ENCODE results near the gene NCKAP5.

The NCKAP5 gene

DNA sequence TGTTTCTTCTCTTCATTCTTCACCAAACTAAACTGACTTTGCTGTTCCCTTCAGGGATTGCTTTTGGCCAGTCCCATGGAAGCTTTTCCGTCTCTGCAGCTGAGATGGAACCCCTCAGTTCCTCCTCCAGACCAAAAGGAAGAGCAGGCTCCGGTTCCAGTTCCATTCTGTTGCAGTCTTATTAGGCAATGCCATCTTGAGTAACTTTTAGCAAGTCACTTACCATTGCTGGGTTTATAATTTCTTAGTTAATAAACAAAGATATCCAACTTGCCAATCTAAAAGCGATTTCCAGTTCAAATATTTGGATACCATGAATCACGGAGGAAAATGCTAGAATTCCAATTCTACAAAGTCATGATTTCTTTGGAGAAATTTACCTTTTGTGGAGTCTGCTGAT is 684.0 kb downstream of the NCKAP5 start:
- DNase-seq (ENCODE audit: low read depth in 2 of 2), result no peak

DNA sequence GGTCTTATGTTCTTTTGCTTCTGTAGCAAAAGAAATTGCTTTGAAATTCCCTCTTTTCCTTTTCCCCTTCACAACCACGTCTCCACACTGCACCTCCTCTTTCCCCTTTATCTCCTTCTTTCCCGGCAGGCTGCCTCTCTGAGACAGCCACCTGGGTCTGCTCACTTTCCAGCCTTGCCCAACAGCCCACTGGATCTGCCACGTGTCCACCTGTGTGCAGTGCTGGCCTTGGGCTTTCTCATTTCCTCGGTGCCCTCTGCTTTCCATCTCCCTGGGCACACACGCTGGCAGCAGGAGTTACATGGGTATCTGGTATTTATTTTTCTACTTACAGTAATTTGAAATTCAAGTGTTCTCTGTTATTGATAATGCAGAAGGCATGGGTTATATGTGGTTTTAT is 684.8 kb downstream of the NCKAP5 start:
- DNase-seq (ENCODE audit: low read depth in 2 of 2), result no peak

- no peak for DNase-seq (ENCODE audit: low read depth in 2 of 2)
Observed at GRCh38 chr2:132881546-132881945, 686.7 kb downstream of the NCKAP5 start.

- no peak for DNase-seq (ENCODE audit: low read depth in 2 of 2)
Observed at GRCh38 chr2:132877923-132878322, 690.3 kb downstream of the NCKAP5 start.

DNA sequence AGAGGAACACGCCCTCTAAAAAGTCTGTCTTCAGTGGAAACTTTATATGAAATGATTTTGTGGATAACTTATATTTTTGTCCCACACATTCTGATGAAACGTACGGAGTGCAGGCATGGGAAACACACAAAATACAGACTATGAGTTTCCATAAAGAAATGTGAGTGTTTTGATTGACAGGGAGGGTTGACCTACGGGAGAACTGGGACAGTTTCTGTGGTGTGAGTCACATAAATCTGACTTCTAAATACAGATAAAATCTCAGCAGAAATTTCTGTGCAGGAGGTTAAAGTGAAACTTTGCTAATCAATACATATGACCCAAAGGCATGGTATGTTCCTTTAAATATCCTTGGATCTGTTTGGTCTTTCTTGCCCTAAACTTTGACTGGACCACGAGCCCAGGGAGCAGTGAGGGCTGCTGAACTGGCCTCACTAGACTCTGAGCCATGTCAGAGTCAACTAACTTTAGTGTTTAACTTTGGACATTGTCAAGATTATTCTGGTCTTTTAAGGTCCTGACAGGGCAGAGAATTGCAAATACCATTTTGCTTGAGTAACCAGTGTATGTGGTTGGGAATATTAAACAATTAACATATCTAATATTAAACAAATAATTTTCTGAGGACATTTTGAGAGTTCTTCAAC is 691.4 kb downstream of the NCKAP5 start:
- DNase-seq (ENCODE audit: low read depth in 2 of 2), result no peak

DNA sequence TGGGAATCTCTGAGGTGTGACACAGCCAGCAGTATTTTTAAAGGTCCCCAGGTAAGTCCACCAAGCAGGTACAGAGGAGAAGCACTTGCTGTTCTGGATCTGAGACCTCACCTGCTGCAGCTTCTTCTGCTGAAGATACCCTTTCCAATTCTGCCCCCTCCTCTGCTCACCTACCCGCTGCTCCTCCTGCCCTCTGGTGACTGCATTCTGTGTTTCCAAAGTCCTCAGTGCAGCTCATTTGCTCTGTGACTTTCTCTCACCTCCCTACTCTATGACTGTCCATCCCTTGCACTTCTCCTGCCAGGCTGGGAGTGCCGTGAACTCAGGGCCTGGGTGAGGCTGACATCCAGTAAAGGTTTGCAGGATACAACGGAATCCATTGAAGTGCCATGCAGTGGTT is 693.1 kb downstream of the NCKAP5 start:
- no peak for DNase-seq (ENCODE audit: low read depth in 2 of 2)

DNA sequence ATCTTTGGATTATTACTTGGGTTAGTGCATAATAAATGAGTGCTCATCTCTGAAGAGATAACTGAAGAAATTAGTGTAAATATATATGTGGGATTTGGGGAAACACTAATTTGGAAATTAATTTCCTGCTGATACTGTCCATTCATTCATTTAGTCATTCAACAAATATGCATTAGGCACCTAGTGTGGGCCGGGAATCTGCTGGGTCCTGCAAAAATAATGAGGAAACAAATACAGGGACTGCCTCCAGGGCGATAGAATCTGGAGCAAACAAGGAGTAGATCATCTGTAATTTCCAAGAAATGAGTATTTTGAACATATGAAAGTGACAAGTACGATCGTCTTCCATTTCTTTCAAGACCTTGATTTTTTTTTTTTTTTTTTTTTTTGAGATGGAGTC is 694.5 kb downstream of the NCKAP5 start:
- no peak for DNase-seq (ENCODE audit: low read depth in 2 of 2)

DNA sequence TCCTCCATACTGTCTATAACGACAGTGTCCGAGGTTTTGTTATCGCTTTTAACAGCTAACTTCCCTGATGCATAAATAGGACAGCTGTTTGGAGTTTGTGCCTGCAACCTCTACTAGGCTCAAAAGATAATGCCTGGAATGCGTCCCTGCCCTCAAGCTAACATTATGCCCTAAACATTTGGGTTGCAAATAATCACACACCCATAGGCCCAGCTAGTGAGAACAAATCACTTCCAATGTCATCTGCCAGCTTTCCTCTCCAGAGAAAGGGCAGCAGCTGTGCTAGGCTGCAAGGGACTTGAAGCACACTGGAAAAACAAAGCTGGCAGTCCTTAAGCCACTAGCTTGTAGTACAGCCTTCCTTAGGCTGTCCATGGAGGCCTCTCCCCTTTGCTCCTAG is 696.4 kb downstream of the NCKAP5 start:
- DNase-seq (ENCODE audit: low read depth in 2 of 2), result no peak

DNA sequence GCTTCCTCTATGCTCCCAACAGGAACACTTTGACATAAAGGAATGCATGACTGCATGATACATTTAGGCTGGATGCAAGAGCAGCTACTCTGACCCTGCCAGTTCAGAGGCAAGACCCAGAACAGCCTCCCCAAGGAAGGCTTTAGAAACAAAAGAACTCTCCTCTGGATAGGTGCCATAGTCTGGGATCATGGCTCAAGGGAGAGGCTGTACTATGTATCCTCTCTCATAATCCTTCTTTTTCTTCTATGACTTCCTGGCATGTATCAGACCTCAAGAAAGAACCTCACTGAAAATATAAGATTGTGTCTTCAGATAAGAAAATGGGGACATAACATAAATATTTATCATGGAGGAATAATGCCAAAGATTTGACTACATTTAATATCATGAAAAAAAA is 704.3 kb downstream of the NCKAP5 start:
- no peak for DNase-seq (ENCODE audit: low read depth in 2 of 2)

- DNase-seq (ENCODE audit: low read depth in 2 of 2), result no peak
Observed at GRCh38 chr2:132860220-132860619, 708.0 kb downstream of the NCKAP5 start.

- no peak for DNase-seq (ENCODE audit: low read depth in 2 of 2)
Observed at GRCh38 chr2:132859590-132859989, 708.7 kb downstream of the NCKAP5 start.

- DNase-seq (ENCODE audit: low read depth in 2 of 2), result no peak
Observed at GRCh38 chr2:132857319-132857718, 710.9 kb downstream of the NCKAP5 start.

GRCh38 chr2:132850688-132851087 is 717.6 kb downstream of the NCKAP5 start:
- DNase-seq (ENCODE audit: low read depth in 2 of 2), result no peak

- no peak for DNase-seq (ENCODE audit: low read depth in 2 of 2)
Observed at GRCh38 chr2:132849118-132849517, 719.1 kb downstream of the NCKAP5 start.

GRCh38 chr2:132845339-132845738 is 722.9 kb downstream of the NCKAP5 start:
- no peak for DNase-seq (ENCODE audit: low read depth in 2 of 2)

GRCh38 chr2:132844585-132844984 is 723.7 kb downstream of the NCKAP5 start:
- DNase-seq (ENCODE audit: low read depth in 2 of 2), result no peak

DNA sequence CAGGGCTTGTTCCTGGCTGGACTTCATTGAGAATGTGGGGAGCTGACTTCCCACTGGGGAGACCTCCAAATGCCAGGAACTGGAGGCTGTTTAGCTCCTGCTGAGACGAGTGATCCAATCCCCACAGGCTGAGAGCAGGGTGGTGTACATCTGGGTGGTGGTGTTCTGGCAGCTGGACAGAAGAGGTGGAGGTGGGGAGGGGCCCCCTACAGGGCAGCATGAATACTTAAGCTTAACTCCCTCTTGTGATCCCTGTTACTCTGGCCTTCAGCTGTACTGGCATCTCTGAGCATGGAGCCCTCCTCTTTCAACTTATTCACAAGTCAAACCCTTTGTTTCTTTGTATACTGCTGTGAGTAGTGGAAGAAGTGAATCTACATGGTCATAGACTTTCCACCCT is 730.5 kb downstream of the NCKAP5 start:
- no peak for DNase-seq (ENCODE audit: low read depth in 2 of 2)

GRCh38 chr2:132830321-132830827 is 737.9 kb downstream of the NCKAP5 start:
- DNase-seq (ENCODE audit: low read depth in 2 of 2), result no peak

GRCh38 chr2:132825601-132826000 is 742.7 kb downstream of the NCKAP5 start:
- no peak for DNase-seq (ENCODE audit: low read depth in 2 of 2)

- no peak for DNase-seq (ENCODE audit: low read depth in 2 of 2)
Observed at GRCh38 chr2:132824716-132825115, 743.5 kb downstream of the NCKAP5 start.

GRCh38 chr2:132816234-132816633 is 752.0 kb downstream of the NCKAP5 start:
- no peak for DNase-seq (ENCODE audit: low read depth in 2 of 2)

DNA sequence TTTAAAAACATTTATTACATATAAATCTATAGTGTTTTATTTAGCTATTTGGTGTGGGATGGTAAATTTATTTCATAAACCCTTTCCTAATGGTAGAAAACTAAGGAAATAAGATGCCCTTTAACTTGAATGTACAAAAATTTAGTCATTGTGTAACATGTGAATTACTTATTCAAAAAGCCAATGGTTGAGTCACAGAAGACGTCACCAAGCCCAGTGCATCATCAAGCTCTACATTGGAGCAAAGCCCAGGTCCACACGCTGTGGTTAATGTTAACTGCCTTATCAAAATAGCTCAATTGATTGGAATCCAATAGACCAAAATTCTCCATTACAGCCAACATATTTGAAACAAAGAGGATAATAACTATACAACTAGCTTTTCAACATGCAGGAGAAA is 752.7 kb downstream of the NCKAP5 start:
- no peak for DNase-seq (ENCODE audit: low read depth in 2 of 2)

DNA sequence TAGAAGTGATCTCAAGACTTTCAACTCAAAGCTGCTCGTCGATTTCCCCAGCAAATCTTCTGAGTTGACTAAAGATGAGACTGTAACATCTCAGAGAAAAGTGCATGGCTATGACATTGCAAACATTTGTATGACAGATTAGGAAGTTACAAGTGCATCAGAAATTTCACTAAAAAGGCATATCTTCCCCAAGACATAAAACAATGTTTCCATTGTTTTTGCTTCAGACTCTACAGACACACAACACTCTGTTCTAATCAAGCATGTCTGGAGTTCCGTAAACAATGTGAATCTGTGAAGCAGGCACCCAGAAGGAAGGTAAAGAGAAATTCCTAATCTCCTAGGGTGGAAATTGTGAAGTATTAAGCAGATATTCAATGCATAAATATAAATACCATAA is 753.6 kb downstream of the NCKAP5 start:
- DNase-seq (ENCODE audit: low read depth in 2 of 2), result no peak

GRCh38 chr2:132813422-132813821 is 754.8 kb downstream of the NCKAP5 start:
- DNase-seq (ENCODE audit: low read depth in 2 of 2), result no peak

Data from stimulated activated CD8-positive, alpha-beta memory T cell treated with anti-CD3 and anti-CD28 coated beads, Interleukin-7, amount 100 ng/mL, for 4 hours (primary cell).